Left cardiac atrium (tissue), 4 donors: ENCODE results near the gene MED22. TPM values are rescaled to one million over a fixed set of nuclear protein-coding genes. Genes with fewer than 3 reads are reported as not detected.
"Not testable (repeated sequence)": the region's sequence is repeated elsewhere in the genome, so short reads cannot be mapped to it uniquely, and the experiment has no call there.

ENCODE experiments used
- ATAC-seq, 2 donors: fragments of 200-7000 bp; cut with Tn5 transposase; one replicate each; pipeline ENCODE4 v1.9.1; 2020; ENCODE audit warnings: mild to moderate bottlenecking in 2 of 2, moderate library complexity in 2 of 2
- DNase-seq: peaks from one replicate; pipeline ENCODE4 v3.0.0-alpha.2; 2020
- intact Hi-C, 2 donors: fragments of 100-400 bp; cut with DNase I; formaldehyde crosslinking; loops; one replicate each; pipeline versions ENCODE4 v1.14.1 to v1.15.1; 2022 to 2023
- long read RNA-seq: library from polyadenylated mRNA; unstranded; transcript quantifications from one replicate; pipeline ENCODE4 v2.0.0, GENCODE V29; 2021
- total RNA-seq, 2 donors: library from RNA; stranded (reverse); fragmentation: NEBNext Ultra II Directional; extraction: Animal tissue kit (Norgen Biotek cat#: 25700); gene quantifications; one replicate each; pipeline ENCODE4 v1.2.1, GENCODE V29; 2021
- donor health status: DM: no; HTN: yes; CAD: no.
- donor health status: DM: no; HTN: yes; CAD: no; lungs with severe emphysema.
- donor health status: DM: yes; HTN: yes; CAD: no.
- donor health status: Dilated cardiomyopathy.

MED22 gene
- 10 to 100 TPM; 18.2 to 22.7 TPM for total RNA-seq
- long read RNA-seq, transcript MED22-209 (4 exons, 3,867 nt): major isoform, 9 of 30 reads
- long read RNA-seq, transcript MED22-201 (5 exons, 1,437 nt): minor isoform, 6 of 30 reads
- long read RNA-seq, partial matches to known transcripts: 1 of 30 reads
- long read RNA-seq, other reads (novel, unspliced or antisense): 14 of 30 reads

GRCh38 chr9:133347985-133348717 lies at the start of gene MED22, which contains the start of gene RPL7A:
Gene MED22, minus strand, starts transcription at chr9:133348131. Its CDS starts 1,469 bp downstream, at chr9:133346662.
Gene RPL7A, plus strand, starts transcription at chr9:133348218. Its CDS starts 26 bp downstream, at chr9:133348244.
- DNase-seq: peak; percentile 96
- peak; percentile 90 to 93 for ATAC-seq
- intact Hi-C loops: no loop called here

- ATAC-seq (no peak), DNase-seq (no peak)
- intact Hi-C loops: no loop called here
These were observed 49.4 kb upstream of the MED22 start for GRCh38 chr9:133397370-133397769.

GRCh38 chr9:133396952-133397351 lies 49.0 kb upstream of the MED22 start:
- no peak for DNase-seq
- intact Hi-C loops: no loop called here
- peak; percentile 8 to 17 for ATAC-seq

GRCh38 chr9:133394687-133395271 lies 46.8 kb upstream of the MED22 start:
- intact Hi-C loops: no loop called here
- no peak for ATAC-seq
- no peak for DNase-seq

- no peak for DNase-seq
- intact Hi-C loops: no loop called here
- ATAC-seq: no peak
These were observed 45.5 kb upstream of the MED22 start for GRCh38 chr9:133393399-133393798.

- intact Hi-C loops, ATAC-seq, DNase-seq: not testable (repeated sequence)
These were observed 44.4 kb upstream of the MED22 start for GRCh38 chr9:133392308-133392707.

GRCh38 chr9:133391449-133391848 lies 43.5 kb upstream of the MED22 start:
- ATAC-seq, DNase-seq, intact Hi-C loops: not testable (repeated sequence)

GRCh38 chr9:133390713-133391112 lies 42.8 kb upstream of the MED22 start:
- DNase-seq: no peak
- intact Hi-C loops: no loop called here
- ATAC-seq: no peak

GRCh38 chr9:133389562-133389961 lies 41.6 kb upstream of the MED22 start:
- no peak for ATAC-seq
- DNase-seq: no peak
- intact Hi-C loops: no loop called here

GRCh38 chr9:133389025-133389557 lies 41.2 kb upstream of the MED22 start:
- DNase-seq (no peak), ATAC-seq (no peak)
- intact Hi-C loops: no loop called here

GRCh38 chr9:133387680-133388079 lies 39.7 kb upstream of the MED22 start:
- intact Hi-C loops: no loop called here
- DNase-seq (no peak), ATAC-seq (no peak)

GRCh38 chr9:133386338-133386737 lies 38.4 kb upstream of the MED22 start:
- DNase-seq (no peak), ATAC-seq (no peak)
- intact Hi-C loops: no loop called here

GRCh38 chr9:133385452-133385851 lies 37.5 kb upstream of the MED22 start:
- DNase-seq (no peak), ATAC-seq (no peak)
- intact Hi-C loops: no loop called here

- ATAC-seq (no peak), DNase-seq (no peak)
- intact Hi-C loops: no loop called here
These were observed 36.9 kb upstream of the MED22 start for GRCh38 chr9:133384736-133385321.

GRCh38 chr9:133383438-133383837 lies 35.5 kb upstream of the MED22 start:
- DNase-seq (no peak), ATAC-seq (no peak)
- intact Hi-C loops: no loop called here

- intact Hi-C loops: no loop called here
- ATAC-seq (no peak), DNase-seq (no peak)
These were observed 34.7 kb upstream of the MED22 start for GRCh38 chr9:133382507-133383141.

- ATAC-seq (no peak), DNase-seq (no peak)
These were observed 32.8 kb upstream of the MED22 start for GRCh38 chr9:133380734-133381133.

GRCh38 chr9:133379153-133380086 lies 31.5 kb upstream of the MED22 start:
- DNase-seq: no peak

More at GRCh38 chr9:133380734-133381133, 32.8 kb upstream of the MED22 start:
- intact Hi-C loops: no loop called here

More at GRCh38 chr9:133379153-133380086, 31.5 kb upstream of the MED22 start:
- ATAC-seq: no peak
- intact Hi-C loops: loop anchor here in 1 of 2 donors (5.0 kb wide), 1 partner anchor 38 kb away; the partner anchor contains the start of gene REXO4
